OCI-LY3 (cell line): ENCODE data around the gene FRG2C.
"Not testable (repeated sequence)": the region's sequence is repeated elsewhere in the genome, so short reads cannot be mapped to it uniquely, and the experiment has no call there.

Source experiments
- EZH2phosphoT487 ChIP-seq: fragments of 200-600 bp; shearing (Covaris generic); IDR thresholded peaks from 2 replicates; pipeline ENCODE4 v1.6.1; 2018; ENCODE audit warnings: antibody characterized with exemption, mixed run types, low read depth
- TF ChIP-seq, protein P1 (sequence below): fragments of 200-600, 300-600 bp; sonication (generic); IDR thresholded peaks from 2 replicates; pipeline ENCODE4 v1.5.1; 2014; ENCODE audit warnings: antibody characterized with exemption, low read length, low read depth

- TF ChIP-seq, protein P1, sequence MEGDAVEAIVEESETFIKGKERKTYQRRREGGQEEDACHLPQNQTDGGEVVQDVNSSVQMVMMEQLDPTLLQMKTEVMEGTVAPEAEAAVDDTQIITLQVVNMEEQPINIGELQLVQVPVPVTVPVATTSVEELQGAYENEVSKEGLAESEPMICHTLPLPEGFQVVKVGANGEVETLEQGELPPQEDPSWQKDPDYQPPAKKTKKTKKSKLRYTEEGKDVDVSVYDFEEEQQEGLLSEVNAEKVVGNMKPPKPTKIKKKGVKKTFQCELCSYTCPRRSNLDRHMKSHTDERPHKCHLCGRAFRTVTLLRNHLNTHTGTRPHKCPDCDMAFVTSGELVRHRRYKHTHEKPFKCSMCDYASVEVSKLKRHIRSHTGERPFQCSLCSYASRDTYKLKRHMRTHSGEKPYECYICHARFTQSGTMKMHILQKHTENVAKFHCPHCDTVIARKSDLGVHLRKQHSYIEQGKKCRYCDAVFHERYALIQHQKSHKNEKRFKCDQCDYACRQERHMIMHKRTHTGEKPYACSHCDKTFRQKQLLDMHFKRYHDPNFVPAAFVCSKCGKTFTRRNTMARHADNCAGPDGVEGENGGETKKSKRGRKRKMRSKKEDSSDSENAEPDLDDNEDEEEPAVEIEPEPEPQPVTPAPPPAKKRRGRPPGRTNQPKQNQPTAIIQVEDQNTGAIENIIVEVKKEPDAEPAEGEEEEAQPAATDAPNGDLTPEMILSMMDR: not testable (repeated sequence)
- not testable (repeated sequence) for TF ChIP-seq EZH2phosphoT487
Measured at GRCh38 chr3:75664028-75664427, at the start of gene FRG2C.
